GM21515 (cell line): ENCODE data around the gene CDHR1.
A peak's percentile ranks its signal among the peaks of the same experiment; 100 is the strongest.

ENCODE experiments used
- ATAC-seq: cut with Tn5 transposase; IDR thresholded peaks from one replicate; pipeline ENCODE4 v1.9.1; 2021; ENCODE audit not compliant: unreplicated experiment

CDHR1 gene

GRCh38 chr10:84198206-84198915, 4.0 kb downstream of the CDHR1 start:
- no peak for ATAC-seq

- no peak for ATAC-seq
These were observed 6.4 kb downstream of the CDHR1 start for GRCh38 chr10:84200537-84201243.

- no peak for ATAC-seq
These were observed 6.9 kb downstream of the CDHR1 start for GRCh38 chr10:84201244-84201606.

DNA sequence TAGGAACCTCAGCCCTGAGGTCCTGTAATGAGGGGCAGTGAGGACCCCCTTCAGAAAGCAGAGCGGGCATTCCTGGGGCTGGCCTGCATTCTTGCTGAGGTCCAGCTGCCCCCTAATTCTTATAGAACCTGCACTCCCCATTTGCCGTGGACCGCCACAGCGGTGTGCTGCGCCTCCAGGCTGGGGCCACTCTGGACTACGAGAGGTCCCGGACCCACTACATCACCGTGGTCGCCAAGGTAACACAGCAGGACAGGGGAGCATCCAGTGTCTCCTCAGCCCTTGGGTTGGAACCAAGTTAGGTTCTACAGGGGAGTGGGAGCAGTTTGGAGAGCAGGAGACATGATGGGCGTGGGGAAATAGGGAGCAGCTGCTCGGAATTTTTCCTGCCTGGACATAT, 7.3 kb downstream of the CDHR1 start:
- no peak for ATAC-seq

- ATAC-seq = no peak
These were observed 8.0 kb downstream of the CDHR1 start for GRCh38 chr10:84202349-84202748.

GRCh38 chr10:84204122-84204521, 9.8 kb downstream of the CDHR1 start:
- ATAC-seq = peak; percentile 53

- ATAC-seq = no peak
These were observed 10.3 kb downstream of the CDHR1 start for GRCh38 chr10:84204610-84205009.

DNA sequence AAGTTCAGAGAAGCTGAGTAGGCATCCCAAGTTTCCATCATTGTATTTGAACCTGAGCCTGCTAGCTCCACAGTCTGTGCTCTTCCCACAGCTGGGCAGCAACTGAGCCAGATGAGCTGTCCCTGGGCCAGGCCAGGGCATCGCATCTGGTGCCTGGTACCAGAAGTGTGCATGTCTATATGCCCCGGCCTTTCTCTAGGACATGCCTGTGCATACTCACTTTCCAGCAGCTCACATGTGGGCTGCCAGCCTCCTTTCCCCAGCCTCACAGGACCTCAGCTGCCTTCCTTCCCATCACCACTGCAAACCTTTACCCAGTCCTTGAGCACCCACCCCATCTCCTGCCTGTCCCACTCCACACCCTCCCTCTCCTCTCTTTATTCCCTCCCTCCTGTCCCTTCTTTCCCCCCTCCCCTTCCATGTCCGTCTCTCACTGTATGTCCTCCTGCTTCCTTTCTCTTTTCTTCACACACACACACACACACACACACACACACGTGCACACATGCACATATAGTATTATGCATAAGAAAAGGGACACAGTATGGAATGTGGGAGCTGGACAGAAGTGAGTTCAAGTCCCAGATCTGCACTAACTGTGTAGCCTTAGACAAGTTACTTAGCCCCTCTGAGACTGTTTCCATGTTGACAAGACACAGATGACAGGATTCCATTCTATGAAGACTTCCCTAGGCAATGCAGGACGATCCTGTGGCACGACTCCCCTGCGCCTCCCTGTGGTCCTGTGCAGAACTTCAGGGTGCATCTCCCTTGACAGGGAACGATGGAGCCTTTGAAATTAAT, 10.9 kb downstream of the CDHR1 start:
- peak; percentile 87 for ATAC-seq

DNA sequence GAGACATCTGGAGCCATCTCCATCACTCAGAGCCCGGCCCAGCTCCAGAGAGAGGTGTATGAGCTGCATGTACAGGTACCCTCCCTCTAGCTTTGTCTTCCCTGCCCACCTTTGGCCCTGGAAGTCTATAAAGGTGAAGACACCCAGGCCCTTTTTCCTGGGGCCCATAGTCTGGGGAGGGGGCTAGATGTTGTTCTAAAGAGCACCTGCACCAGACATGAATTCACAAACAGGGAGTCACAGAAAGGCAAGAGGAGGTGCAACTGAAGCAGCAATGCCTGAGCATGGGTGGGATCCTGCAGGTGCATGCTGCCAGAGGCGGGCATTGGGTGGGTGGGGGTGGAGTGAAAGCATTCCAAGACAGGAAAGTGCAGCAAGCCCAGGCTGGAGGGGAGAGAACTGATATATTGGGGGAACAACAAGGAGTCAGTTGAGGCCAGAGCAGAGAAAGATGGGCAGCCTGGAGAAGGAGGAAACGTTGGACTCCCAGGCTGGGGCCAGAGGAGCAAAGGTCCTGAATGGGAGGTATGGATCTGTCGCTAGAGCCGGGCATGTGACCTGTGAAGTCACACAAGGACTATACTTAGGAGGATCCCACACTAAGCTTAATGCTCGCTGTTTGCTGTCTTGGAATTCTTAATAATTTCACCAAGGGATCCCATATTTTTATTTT, 11.7 kb downstream of the CDHR1 start:
- no peak for ATAC-seq

DNA sequence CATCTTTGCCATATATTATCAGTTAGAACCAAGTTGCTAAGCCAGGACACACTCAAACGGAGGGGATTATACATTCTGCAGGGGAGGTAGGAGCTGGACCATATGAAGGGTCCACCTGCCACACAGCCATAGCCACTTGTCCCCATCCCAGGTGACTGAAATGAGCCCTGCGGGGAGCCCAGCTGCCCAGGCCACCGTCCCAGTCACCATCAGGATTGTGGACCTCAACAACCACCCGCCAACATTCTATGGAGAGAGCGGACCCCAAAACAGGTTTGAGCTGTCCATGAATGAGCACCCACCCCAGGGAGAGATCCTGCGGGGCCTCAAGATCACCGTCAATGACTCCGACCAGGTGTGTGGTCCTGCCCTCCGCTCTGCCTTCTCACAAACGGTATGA, 13.7 kb downstream of the CDHR1 start:
- ATAC-seq = no peak

GRCh38 chr10:84211566-84211965, 17.2 kb downstream of the CDHR1 start:
- ATAC-seq = no peak

GRCh38 chr10:84212014-84212413, 17.7 kb downstream of the CDHR1 start:
- no peak for ATAC-seq

DNA sequence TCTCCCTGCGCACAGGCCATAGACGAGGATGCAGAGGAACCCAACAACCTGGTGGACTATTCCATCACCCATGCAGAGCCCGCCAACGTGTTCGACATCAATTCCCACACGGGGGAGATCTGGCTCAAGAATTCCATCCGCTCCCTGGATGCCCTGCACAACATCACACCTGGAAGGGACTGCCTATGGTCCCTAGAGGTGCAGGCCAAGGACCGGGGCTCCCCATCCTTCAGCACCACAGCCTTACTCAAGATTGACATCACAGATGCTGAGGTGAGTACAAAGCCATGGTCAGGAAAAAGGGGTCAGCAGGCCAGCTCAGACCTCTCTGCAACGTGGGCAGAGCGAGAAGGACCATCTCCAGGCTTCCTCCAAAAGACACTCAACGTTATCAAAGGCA, 18.7 kb downstream of the CDHR1 start:
- no peak for ATAC-seq

- no peak for ATAC-seq
These were observed 19.8 kb downstream of the CDHR1 start for GRCh38 chr10:84214046-84214572.

DNA sequence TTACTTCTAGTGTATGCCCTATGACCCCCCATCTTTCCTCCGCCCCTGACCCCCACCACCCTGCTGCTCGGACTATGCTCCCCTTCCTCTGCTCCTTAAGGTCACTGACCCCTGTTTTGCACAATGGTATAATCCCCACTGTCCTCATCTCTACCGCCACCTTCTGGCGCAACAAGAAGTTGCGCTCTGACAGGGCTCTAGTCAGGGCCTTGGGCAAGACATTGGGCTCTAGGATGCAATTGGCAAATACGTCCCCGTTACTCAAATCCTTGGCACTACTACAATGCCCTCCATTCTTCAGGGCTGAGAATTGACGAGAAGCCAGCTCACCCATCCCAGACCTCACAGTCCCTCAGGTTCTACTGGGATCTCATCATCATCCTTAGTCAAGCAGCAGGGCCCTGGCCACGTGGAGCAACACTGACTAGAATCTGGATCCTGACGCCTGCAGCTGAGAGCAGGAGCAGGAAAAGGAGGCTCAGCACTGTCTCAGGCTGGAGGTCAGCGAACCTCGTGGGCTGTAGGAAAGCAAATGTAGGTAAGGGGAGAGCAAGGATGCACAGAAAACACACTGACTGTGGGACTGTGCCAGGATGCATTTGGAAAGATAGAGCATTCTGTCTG, 20.4 kb downstream of the CDHR1 start:
- ATAC-seq = peak; percentile 75

- no peak for ATAC-seq
These were observed 22.5 kb downstream of the CDHR1 start for GRCh38 chr10:84216834-84217233.

- ATAC-seq = no peak
These were observed 23.4 kb downstream of the CDHR1 start for GRCh38 chr10:84217746-84218145.

DNA sequence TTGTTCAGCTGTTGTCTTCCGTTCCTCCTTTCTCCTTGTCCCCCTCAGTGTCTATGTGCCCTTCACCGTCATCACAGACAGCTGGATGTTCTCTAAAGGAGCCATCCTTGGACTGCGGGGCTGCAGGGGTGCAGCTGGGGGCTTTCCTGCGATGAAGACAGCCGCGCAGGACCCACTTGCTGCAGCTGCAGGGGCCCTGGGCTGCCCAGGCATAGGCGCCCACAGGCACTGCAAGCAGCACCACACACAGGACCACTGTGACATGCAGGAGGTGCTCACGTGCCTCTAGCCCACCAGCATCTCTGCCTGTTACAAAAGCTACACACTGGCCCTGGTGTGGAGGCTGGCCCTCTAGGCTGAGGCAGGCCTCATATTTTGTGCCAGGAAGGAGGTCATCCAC, 27.6 kb downstream of the CDHR1 start:
- no peak for ATAC-seq

- ATAC-seq = no peak
These were observed 30.2 kb downstream of the CDHR1 start for GRCh38 chr10:84224411-84225028.
